Sigmoid colon (tissue), 4 donors: Measurements from ENCODE around the gene MUC16.

Experiments
- CTCF ChIP-seq, 4 experiments: fragments of 450-650 bp in 3 of 4; fragments of 200-600 bp in 1 of 4; IDR thresholded peaks; one replicate each; pipeline ENCODE4 v1.5.1; 2016 to 2019; ENCODE audit warnings: antibody characterized with exemption in 4 of 4, mild to moderate bottlenecking in 3 of 4, moderate library complexity in 2 of 4
- EP300 ChIP-seq, 4 donors: sonication (generic); formaldehyde crosslinking; IDR thresholded peaks; one replicate each; pipeline ENCODE4 v1.6.1; 2017; ENCODE audit warnings: antibody characterized with exemption in 4 of 4
- POLR2A ChIP-seq, 2 donors: fragments of 450-650 bp; IDR thresholded peaks; one replicate each; pipeline ENCODE4 v1.6.1; 2016; ENCODE audit warnings: antibody characterized with exemption in 2 of 2, mild to moderate bottlenecking in 2 of 2, moderate library complexity in 2 of 2

DNA sequence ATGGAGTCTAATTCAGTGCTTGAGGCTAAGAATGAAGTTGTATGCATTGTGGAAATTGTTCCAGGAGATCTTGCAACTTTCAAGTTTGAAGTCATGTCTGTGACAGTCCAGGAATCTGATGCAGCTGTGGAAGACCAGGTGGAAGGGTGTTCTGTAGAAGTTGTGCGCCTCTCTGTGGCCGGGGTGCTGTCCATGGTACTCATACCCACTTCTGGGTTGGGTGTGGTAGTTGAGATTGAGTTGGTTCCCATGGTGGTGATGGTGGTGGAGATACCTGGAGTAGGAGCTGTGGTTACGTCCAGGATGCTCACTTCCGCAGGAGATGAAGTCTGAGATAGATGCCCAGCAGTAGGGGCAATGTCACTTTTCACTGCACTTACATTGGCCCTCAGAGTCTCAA is 44.3 kb downstream of the MUC16 start:
- TF ChIP-seq EP300 (IDR thresholded peaks at IDR 0.05) = no peak
- no peak for TF ChIP-seq CTCF (IDR thresholded peaks at IDR 0.05)
- TF ChIP-seq POLR2A (IDR thresholded peaks at IDR 0.05) = no peak
